GM21515 (cell line): Measurements from ENCODE around the gene RUVBL2.
A peak's percentile ranks its signal among the peaks of the same experiment; 100 is the strongest.

Experiments
- ATAC-seq: cut with Tn5 transposase; IDR thresholded peaks from one replicate; pipeline ENCODE4 v1.9.1; 2021; ENCODE audit not compliant: unreplicated experiment

The RUVBL2 gene

DNA sequence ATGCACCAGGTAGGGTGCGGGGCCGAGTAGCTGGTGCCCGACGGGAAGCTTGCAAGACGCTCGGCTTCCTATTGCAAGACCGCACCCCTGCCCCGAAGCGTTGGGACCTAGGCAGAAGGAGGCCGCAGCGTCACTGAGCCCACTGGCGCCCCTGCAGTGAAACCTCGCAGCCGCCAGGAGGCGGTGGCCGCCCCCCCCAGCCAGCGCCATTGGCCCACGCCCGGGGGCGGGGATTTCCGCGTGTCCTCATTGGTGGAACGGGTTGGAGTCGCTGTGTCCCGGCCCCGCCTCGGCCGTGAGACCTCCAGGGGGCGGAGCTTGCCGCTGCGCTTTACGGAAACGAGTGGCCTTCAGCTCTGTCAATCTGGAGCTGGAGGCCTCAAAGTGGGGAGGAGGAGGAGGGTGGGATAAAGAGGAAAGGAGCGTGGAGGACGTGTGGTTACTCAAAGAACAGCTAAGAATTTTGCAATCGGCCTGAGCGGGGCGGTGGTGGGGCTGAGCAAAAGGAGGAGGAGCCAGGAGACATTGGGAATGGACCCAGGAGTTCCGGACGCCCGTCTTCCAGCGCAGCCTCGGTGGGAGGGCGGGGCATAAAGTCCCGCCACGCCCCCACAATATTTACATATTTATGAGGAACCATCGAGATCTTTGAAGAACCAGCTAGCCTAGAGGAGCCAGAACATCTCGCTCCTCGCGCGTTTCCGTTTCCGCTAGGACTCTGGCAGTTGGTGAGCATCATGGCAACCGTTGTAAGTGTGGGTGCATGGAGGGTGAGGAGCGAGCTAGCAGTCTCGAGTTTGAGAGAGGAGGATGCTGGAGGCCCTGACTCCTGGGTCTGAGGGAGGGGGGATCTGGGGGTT is at the start of gene RUVBL2, which contains the start of gene GYS1:
Gene RUVBL2, plus strand, starts transcription at position 713 of the 860 bp plus-strand sequence. Its CDS starts 25 bp downstream, at position 738.
Gene GYS1, minus strand, starts transcription at position 135 of the 860 bp plus-strand sequence. CDS start 197 bp downstream, outside the sequence.
- peak; percentile 84 for ATAC-seq

GRCh38 chr19:48945415-48945814 is 48.3 kb upstream of the RUVBL2 start:
- no peak for ATAC-seq

DNA sequence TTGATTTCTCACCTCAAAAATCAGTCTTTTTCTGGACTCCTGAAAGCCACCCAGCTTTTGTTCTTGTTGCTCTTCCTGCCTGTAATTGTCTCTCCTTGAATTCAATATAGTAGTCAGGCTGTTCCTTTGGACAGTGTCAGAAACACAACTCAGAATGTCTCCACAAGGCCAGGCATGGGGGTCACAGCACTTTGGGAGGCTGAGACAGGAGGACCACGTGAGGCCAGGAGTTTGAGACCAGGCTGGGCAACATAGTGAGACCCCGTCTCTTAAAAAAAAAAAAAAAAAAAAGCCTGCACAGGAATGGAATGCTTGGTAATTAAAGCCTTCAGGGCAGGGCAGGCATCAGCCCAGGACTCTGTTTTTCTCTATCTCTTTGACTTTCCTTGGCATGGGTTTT is 47.9 kb upstream of the RUVBL2 start:
- ATAC-seq: no peak

GRCh38 chr19:48946463-48947257 is 47.0 kb upstream of the RUVBL2 start:
- no peak for ATAC-seq

GRCh38 chr19:48947258-48947542 is 46.5 kb upstream of the RUVBL2 start:
- no peak for ATAC-seq

- no peak for ATAC-seq
These were observed 43.5 kb upstream of the RUVBL2 start for GRCh38 chr19:48950159-48950558.

DNA sequence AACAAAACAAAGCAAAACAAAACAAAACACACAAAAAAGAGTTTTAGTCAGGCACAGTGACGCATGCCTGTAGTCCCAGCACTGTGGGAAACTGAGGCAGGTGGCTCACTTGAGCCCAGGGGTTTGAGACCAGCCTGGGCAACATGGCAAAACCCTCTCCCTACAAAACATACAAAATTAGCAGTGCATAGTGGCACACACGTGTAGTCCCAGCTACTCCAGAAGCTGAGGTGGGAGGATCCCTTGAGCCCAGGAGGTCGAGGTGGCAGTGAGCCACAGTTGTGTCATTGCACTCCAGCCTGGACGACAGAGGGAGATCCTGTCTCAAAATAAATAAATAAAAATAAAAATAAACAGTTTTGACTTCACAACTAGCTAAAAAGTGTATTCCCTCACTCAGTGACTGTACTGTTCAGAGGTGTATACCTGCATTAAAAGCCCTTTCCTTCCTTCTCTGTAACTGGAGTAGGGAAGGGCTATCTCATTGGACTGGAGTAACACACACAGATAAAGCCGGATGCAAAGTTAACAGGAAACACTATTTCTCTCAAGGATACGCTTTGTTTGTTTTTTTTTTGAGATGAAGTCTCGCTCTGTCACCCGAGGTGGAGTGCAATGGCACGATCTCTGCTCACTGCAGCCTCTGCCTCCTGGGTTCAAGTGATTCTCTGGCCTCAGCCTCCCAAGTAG is 42.7 kb upstream of the RUVBL2 start:
- no peak for ATAC-seq

- ATAC-seq: no peak
These were observed 40.5 kb upstream of the RUVBL2 start for GRCh38 chr19:48953141-48953540.

DNA sequence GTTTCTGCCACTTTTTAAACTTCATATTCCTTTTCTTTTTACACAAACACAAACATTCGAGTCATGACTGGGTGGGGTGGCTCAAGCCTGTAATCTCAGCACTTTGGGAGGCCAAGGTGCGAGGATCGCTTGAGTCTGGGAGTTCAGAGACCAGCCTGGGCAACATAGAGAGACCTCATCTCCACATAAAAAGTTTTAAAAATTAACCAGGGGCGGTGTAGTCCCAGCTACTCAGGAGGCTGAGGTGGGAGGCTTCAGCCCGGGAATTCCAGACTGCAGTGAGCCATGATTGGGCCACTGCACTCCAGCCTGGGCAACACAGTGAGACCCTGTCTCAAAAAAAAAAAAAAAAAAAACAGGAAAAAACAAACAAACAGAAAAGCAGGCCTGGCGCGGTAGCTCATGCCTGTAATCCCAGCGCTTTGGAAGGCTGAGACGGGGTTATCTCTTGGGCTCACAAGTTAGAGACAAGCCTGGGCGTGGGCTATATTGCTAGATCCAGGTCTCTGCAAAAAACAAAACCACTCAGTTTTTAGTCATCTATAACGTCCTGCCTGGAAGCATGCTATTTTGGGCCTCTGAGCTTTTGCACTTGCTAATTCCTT is 39.6 kb upstream of the RUVBL2 start:
- no peak for ATAC-seq

DNA sequence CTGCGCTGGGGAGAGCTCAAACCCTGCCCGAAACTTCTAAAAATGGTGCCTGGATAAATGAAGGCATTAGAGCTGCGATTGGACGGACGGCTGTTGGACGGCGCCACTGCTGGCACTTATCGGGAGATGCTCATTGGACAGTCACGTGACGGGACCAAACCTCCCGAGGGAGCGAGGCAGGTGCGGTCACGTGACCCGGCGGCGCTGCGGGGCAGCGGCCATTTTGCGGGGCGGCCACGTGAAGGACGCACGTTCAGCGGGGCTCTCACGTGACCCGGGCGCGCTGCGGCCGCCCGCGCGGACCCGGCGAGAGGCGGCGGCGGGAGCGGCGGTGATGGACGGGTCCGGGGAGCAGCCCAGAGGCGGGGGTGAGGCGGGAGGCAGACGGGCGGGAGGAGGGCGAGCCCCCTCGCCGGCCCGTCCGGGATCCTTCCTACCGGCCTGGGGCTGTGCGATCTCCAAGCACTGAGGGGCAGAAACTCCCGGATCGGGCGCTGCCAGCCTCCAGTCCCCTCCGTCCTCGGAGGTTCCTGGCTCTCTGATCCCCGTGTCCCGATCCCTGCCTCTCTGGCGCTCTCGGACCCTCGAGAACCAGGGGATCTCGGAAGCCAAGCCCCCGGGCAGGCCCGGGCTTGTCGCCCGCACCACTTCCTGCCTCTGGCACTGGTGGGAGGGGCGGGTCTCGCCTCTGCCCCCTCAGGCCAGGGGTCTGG is 38.9 kb upstream of the RUVBL2 start, which contains the start of gene BAX:
Gene BAX, plus strand, starts transcription at position 281 of the 713 bp plus-strand sequence. Its CDS starts 54 bp downstream, at position 335.
- ATAC-seq: peak; percentile 59

DNA sequence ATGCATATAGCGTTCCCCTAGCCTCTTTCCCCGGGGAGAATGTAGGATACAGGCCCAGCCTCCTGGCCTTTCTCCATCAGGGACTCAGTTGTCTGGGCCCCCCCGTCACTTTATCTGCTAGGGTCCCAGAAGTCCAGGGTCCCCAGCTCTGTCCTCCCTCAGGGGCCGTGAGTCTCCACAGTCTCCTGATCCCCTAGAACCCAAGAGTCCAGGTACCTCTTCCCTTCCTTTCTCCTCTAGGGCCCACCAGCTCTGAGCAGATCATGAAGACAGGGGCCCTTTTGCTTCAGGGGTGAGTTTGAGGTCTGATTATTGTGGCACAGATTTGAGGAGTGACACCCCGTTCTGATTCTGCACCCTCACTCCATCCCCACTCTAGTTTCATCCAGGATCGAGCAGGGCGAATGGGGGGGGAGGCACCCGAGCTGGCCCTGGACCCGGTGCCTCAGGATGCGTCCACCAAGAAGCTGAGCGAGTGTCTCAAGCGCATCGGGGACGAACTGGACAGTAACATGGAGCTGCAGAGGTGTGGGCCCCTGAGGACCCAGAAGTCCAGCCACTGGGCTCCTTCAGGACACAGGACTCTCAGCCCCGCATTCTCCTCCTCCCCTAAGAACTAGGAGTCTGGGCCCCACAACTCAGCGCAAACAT is 38.3 kb upstream of the RUVBL2 start:
- no peak for ATAC-seq

GRCh38 chr19:48958006-48958405 is 35.7 kb upstream of the RUVBL2 start:
- ATAC-seq: no peak

DNA sequence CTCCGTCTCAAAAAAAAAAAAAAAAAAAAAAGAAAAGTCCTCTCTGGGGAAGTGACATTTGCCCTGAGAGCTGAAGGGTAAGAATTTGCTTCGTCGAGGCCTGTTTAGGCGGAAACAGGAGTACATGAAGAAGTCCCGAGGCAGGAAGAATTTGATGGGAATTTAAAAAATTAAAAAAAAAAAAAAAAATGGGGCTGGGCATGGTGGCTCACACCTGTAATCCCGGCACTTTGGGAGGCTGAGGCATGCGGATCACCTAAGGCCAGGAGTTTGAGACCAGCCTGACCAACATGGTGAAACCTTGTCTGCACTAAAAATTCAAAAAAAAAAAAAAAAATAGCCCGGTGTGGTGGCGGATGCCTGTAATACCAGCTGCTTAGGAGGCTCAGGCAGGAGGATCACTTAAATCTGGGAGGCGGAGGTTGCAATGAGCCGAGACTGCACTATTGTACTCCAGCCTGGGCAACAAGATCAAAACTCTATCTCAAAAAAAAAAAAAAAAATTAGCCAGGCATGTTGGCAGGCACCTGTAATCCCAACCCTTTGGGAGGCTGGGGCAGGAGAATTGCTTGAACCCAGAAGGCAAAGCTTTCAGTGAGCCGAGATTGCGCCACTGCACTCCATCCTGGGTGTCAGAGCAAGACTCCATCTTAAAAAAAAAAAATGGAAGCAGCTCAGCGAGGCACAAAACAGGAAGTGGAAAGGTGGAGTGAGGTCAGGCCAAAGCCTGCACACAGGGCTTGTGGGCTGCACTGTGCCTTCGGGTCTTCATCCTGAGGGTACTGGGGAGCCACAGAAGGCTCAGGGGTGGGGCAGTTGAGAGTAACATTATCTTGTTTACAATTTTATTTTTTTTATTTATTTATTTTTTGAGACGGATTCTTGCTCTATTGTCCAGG is 34.1 kb upstream of the RUVBL2 start:
- ATAC-seq: no peak

DNA sequence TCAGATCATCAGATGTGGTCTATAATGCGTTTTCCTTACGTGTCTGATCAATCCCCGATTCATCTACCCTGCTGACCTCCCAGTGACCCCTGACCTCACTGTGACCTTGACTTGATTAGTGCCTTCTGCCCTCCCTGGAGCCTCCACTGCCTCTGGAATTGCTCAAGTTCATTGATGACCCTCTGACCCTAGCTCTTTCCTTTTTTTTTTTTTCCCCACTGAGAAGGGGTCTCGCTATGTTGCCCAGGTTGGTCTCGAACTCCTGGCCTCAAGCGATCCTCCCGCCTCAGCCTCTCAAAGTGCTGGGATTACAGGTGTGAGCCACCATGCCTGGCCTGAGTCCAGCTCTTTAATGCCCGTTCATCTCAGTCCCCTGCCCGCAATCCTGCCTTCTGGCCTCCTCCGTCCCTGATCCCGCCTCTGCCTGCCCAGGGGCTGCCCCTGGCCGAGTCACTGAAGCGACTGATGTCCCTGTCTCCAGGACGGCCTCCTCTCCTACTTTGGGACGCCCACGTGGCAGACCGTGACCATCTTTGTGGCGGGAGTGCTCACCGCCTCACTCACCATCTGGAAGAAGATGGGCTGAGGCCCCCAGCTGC is 32.5 kb upstream of the RUVBL2 start:
- no peak for ATAC-seq

DNA sequence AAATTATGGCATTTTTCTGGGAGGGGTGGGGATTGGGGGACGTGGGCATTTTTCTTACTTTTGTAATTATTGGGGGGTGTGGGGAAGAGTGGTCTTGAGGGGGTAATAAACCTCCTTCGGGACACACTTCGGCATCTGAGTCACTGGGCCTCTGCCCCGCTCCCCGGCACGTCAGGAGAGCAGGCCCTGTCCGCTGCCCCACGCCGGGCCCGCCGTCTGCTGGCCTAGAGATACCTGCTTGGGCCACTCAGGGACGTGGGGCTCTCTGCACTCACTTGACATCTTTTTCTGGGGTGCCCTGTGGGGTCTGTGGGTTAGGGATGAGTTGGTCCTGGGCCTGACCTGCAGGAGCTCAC is 32.0 kb upstream of the RUVBL2 start:
- no peak for ATAC-seq

- ATAC-seq: no peak
These were observed 31.4 kb upstream of the RUVBL2 start for GRCh38 chr19:48962029-48962848.

DNA sequence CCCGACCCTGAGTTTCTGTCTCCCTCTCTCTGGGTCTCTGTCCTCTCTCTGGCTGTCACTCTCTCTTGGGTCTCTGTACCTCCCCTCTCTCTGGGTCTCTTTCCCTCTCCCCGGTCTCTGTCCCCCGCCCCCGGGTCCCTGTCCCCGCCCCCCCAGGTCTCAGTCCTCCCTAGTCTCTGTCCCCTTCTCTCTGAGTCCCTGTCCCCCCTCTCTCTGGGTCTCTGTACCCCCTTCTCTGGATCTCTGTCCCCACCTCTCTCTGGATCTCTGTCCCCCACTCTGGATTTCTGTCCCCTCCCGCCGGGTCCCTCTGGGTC is 30.9 kb upstream of the RUVBL2 start:
- ATAC-seq: no peak
